Calu3 (cell line): Measurements from ENCODE around the gene ZNF565. TPM values are rescaled to one million over a fixed set of nuclear protein-coding genes. Genes with fewer than 3 reads are reported as not detected.
"Not testable (repeated sequence)": the region's sequence is repeated elsewhere in the genome, so short reads cannot be mapped to it uniquely, and the experiment has no call there.

Experiments
- BruUV-seq: library from RNA; stranded (reverse); fragments of 400-500 nt; replicated peaks from 2 replicates; lab custom pipeline; 2021; lab: Mats Ljungman, UMichigan
- CTCF ChIA-PET: fragments of 300-600 bp; sonication (Branson Sonifier 250); formaldehyde crosslinking; loops from one replicate; lab custom pipeline; 2022; ENCODE audit warnings: antibody characterized with exemption; lab: Charles Lee
- DNase-seq: peaks from one replicate; pipeline ENCODE4 v3.0.0; 2022
- H3K27ac Mint-ChIP-seq: one replicate; pipeline ENCODE4 v1.8.0; 2022; ENCODE audit warnings: mixed read lengths; ENCODE audit not compliant: unreplicated experiment
- H3K27me3 Mint-ChIP-seq: one replicate; pipeline ENCODE4 v1.8.0; 2022; ENCODE audit warnings: mixed read lengths; ENCODE audit not compliant: unreplicated experiment
- H3K36me3 Mint-ChIP-seq: one replicate; pipeline ENCODE4 v1.8.0; 2022; ENCODE audit warnings: mild to moderate bottlenecking, moderate library complexity, mixed read lengths; ENCODE audit not compliant: insufficient read depth, unreplicated experiment
- H3K4me1 Mint-ChIP-seq: one replicate; pipeline ENCODE4 v1.8.0; 2022; ENCODE audit warnings: mild to moderate bottlenecking, low read depth, mixed read lengths; ENCODE audit not compliant: unreplicated experiment
- H3K4me3 Mint-ChIP-seq: one replicate; pipeline ENCODE4 v1.8.0; 2022; ENCODE audit warnings: mild to moderate bottlenecking, low read depth, moderate library complexity, mixed read lengths; ENCODE audit not compliant: unreplicated experiment
- H3K9me3 Mint-ChIP-seq: one replicate; pipeline ENCODE4 v1.8.0; 2022; ENCODE audit warnings: low read depth, mixed read lengths; ENCODE audit not compliant: unreplicated experiment
- CTCF ChIP-seq: fragments of 200-600 bp; IDR thresholded peaks from one replicate; pipeline ENCODE4 v1.8.0; 2022; ENCODE audit warnings: antibody characterized with exemption; ENCODE audit not compliant: unreplicated experiment
- intact Hi-C: fragments of 100-400 bp; cut with micrococcal nuclease; formaldehyde crosslinking; loops from one replicate; pipeline ENCODE4 v1.10.0; 2022; ENCODE audit not compliant: unreplicated experiment
- total RNA-seq: library from RNA; stranded (reverse); gene quantifications from 2 replicates; pipeline ENCODE4 v1.2.3, GENCODE V29; 2022

Gene ZNF565
- total RNA-seq, 1 experiment from 2014 or later, result 6.3 TPM

GRCh38 chr19:36198119-36198518 lies 16.3 kb downstream of the ZNF565 start:
- intact Hi-C loops, result no loop called here

GRCh38 chr19:36196249-36196648 lies 18.2 kb downstream of the ZNF565 start:
- no peak for TF ChIP-seq CTCF
- peaks cover 10% of the 10 kb centered on the region for H3K36me3 Mint-ChIP-seq
- no peak for DNase-seq
- BruUV-seq, result no TSS peak
- H3K27ac Mint-ChIP-seq, result no peak overlapping the region
- intact Hi-C loops, result no loop called here
- no peaks in the 10 kb centered on the region for H3K4me1 Mint-ChIP-seq
- H3K27me3 Mint-ChIP-seq, result no peaks in the 10 kb centered on the region
- H3K4me3 Mint-ChIP-seq, result no peak overlapping the region
- H3K9me3 Mint-ChIP-seq, result no peaks in the 10 kb centered on the region
- CTCF ChIA-PET, result no interaction called here

More at GRCh38 chr19:36198119-36198518, 16.3 kb downstream of the ZNF565 start:
- no peaks in the 10 kb centered on the region for H3K4me1 Mint-ChIP-seq
- no peaks in the 10 kb centered on the region for H3K36me3 Mint-ChIP-seq
- H3K27ac Mint-ChIP-seq, result no peak overlapping the region
- CTCF ChIA-PET, result no interaction called here
- DNase-seq, result no peak
- no peaks in the 10 kb centered on the region for H3K9me3 Mint-ChIP-seq
- H3K4me3 Mint-ChIP-seq, result no peak overlapping the region
- no peak for TF ChIP-seq CTCF
- no TSS peak for BruUV-seq
- no peaks in the 10 kb centered on the region for H3K27me3 Mint-ChIP-seq

- CTCF ChIA-PET, H3K27ac Mint-ChIP-seq, intact Hi-C loops, BruUV-seq, DNase-seq, H3K36me3 Mint-ChIP-seq, H3K27me3 Mint-ChIP-seq, H3K4me3 Mint-ChIP-seq, H3K4me1 Mint-ChIP-seq, H3K9me3 Mint-ChIP-seq: not testable (repeated sequence)
Measured at GRCh38 chr19:36186722-36187121, 27.7 kb downstream of the ZNF565 start.

GRCh38 chr19:36183245-36183628 lies 31.2 kb downstream of the ZNF565 start:
- Mint-ChIP-seq H3K27me3 (no peaks in the 10 kb centered on the region), H3K9me3 (peaks cover 3% of the 10 kb centered on the region), H3K4me1 (no peaks in the 10 kb centered on the region), H3K27ac (no peak overlapping the region), H3K4me3 (no peak overlapping the region), H3K36me3 (no peaks in the 10 kb centered on the region)
- no TSS peak for BruUV-seq
- intact Hi-C loops, result no loop called here
- CTCF ChIA-PET, result interaction anchor here (0.5 kb wide), 1 partner anchor 387 kb away, joined by 3 read pairs; no protein-coding TSS in a partner anchor
- no peak for DNase-seq
- TF ChIP-seq CTCF, result no peak

GRCh38 chr19:36182612-36183244 lies 31.7 kb downstream of the ZNF565 start:
- intact Hi-C loops, result no loop called here
- CTCF ChIA-PET, result interaction anchor here (0.5 kb wide), 1 partner anchor 388 kb away, joined by 3 read pairs; no protein-coding TSS in a partner anchor
- no peak for TF ChIP-seq CTCF
- no peak for DNase-seq
- Mint-ChIP-seq H3K36me3 (no peaks in the 10 kb centered on the region), H3K27me3 (no peaks in the 10 kb centered on the region), H3K4me3 (no peak overlapping the region), H3K9me3 (peaks cover 3% of the 10 kb centered on the region), H3K27ac (no peak overlapping the region), H3K4me1 (no peaks in the 10 kb centered on the region)
- no TSS peak for BruUV-seq

GRCh38 chr19:36179077-36179476 lies 35.4 kb downstream of the ZNF565 start:
- BruUV-seq, H3K27me3 Mint-ChIP-seq, intact Hi-C loops, H3K27ac Mint-ChIP-seq, DNase-seq, H3K4me3 Mint-ChIP-seq, H3K9me3 Mint-ChIP-seq, H3K4me1 Mint-ChIP-seq, H3K36me3 Mint-ChIP-seq: not testable (repeated sequence)
- CTCF ChIA-PET, result interaction anchor here (0.9 kb wide), 1 partner anchor 221 kb away, joined by 7 read pairs; no protein-coding TSS in a partner anchor

- not testable (repeated sequence) for H3K27me3 Mint-ChIP-seq, H3K4me1 Mint-ChIP-seq, BruUV-seq, H3K4me3 Mint-ChIP-seq, DNase-seq, H3K9me3 Mint-ChIP-seq
- CTCF ChIA-PET, result interaction anchor here (0.6 to 0.9 kb wide), 2 partner anchors 54 to 185 kb away, joined by 3 read pairs; no protein-coding TSS in a partner anchor
- intact Hi-C loops, result loop anchor here (5.0 kb wide), 1 partner anchor 112 kb away; no protein-coding TSS in a partner anchor
- Mint-ChIP-seq H3K36me3 (peaks cover 11% of the 10 kb centered on the region), H3K27ac (peak overlapping the region; percentile 15)
Measured at GRCh38 chr19:36173846-36174245, 40.6 kb downstream of the ZNF565 start.
